GM21381 (cell line): ENCODE results near the gene P2RY12.

Experiments used
- ATAC-seq: cut with Tn5 transposase; IDR thresholded peaks from one replicate; pipeline ENCODE4 v1.9.1; 2021; ENCODE audit warnings: mild to moderate bottlenecking, moderate library complexity; ENCODE audit not compliant: unreplicated experiment

Gene P2RY12

DNA sequence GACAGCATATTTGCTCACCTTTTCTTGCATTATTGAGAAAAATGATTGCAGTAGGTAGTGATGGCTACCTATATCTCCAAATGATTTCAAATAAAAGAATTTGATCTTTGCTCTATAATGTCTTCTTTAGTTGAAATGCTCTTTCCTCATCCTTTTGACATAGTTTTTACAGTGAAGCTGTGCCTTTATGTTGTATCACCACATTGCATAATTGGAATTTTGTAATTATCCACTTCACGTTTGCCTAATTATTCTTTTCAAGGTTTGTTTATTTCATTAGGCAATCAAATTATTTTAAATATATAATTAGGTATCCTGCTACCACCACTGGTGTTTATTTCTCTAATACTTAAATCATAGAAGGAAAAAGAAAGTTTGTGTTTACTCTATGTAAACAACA is 33.9 kb downstream of the P2RY12 start:
- no peak for ATAC-seq

DNA sequence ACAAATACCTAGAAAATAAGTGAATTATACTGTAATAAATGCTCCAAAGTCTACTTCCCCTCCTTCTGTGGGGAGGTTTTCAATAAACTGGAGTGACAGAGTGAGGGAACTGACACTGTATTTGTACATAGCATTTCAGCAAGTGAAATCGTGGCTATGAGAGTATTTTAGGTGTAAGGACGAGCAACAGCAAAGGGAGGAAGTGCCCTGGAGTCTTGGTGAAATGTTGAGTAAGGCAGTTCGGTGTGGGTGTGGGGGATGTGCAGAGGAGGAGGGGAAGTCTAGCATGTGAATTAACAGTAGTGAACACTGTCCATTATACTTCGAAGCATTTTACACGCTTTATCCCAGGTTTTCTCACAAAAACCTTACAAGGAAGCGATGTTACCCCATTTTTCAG is 37.1 kb downstream of the P2RY12 start:
- ATAC-seq: no peak

DNA sequence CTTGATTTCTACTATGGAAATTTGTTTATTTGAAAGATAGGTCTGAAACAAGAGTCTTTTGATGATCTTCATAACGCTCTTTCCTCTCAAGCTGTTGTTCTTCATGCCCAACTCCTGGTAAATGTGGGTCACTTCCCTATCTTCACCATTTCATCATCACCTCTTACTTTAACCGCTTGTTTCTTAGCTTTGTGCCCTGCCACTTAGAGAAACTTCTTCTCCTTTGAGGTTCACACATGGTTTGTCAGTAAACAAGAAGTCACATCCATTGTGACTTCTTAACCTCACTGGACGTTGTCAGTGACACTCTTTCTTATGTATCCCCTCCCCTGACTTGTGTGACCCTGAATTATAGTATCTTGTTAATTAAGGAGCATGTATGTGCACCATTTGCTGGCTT is 38.3 kb downstream of the P2RY12 start:
- no peak for ATAC-seq

DNA sequence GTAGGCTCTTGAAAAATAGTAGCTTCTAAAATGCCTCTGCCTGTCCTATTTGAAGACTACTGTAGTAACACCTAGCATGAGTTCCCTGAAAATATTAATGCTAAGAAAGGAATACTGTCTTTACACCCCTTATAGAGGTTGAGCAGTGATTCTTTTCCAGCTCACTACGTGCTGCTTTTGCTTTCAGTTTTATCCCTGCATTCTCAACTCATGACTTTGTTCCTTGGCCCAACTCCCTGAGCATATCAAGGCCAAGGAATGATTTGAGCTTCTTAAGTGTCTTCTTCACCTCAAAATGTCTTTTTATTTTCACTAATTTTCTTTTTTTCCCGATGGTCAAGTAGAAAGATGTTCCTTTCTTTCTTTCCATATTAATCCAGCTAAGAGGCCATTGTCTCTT is 38.7 kb downstream of the P2RY12 start:
- no peak for ATAC-seq

DNA sequence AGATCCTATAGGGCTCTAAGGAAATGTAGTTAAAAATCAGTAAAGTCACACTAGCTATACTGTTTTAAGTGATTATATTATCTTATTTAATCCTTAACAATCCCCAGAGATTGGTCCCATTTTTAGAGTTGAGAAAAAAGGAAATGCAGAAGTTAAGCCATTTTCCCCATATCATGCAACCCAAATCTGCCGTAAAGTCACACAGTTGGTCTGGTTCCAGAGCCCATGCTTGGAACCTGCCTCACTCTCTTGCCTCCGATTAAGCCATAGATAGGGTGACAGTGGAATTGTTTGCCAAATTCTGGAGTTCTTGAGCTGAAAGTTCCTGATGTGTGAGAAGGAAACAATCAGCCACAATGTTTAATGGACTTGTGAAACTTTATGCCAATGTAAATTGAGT is 52.9 kb downstream of the P2RY12 start:
- no peak for ATAC-seq

DNA sequence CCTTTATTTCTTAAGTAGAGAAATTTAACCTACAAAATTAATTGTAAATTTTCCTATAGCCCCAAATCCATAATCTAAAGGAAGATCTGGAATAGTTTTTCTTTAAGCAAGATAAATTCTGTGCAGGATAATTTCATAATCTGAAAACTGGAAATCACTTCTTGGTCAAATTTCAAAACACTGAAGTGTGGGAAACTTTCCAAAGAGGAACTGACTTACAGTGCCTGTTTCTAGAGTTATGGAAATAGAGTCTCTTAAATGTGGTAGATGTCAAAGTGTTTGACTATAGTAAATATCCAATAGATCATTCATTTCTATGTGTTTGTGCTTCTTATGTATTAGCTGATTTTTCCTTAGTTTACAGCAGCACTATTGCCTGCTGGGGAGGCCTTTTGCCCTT is 53.7 kb downstream of the P2RY12 start:
- no peak for ATAC-seq

DNA sequence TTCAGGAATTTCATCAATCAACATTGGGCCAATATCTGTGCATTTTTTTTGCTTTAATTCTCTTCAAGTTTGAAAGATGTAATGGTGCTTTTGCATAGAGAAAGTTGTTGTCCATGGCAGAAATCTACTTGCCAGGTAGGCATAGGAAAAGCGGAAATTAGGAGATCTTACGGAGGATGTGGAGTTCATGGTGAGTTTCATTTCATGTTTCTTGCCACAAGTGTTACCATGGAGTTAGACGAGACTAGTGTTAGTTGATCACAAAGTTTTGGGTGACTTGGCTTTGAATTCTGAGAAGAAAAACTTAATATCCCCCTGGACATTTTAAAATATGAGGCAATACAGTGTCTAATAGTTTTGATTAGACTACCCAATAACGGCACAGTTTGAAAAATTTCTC is 54.2 kb downstream of the P2RY12 start:
- no peak for ATAC-seq

DNA sequence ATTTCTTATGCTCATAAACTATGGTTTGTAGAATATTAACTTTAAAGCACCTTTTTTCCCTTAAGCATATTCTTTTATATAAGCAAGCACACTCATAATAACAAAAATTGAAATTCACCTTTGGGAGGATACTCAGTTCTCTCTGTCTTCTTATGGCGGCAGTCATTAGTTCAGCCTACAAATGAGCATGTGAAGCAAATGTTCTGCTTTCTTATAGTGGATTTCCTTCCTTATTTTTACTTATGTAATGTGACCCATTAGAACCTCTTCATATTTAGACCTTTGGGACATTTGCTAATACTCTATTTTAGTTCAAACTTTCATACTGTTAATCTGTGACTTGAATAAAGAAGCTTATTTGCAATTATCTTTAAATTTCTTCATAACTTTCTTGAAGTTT is 55.2 kb downstream of the P2RY12 start, which contains the start of gene P2RY13:
P2RY13 (minus strand) TSS at position 187 of the 400 bp plus-strand sequence; CDS start at position 166, 21 bp downstream.
- no peak for ATAC-seq

DNA sequence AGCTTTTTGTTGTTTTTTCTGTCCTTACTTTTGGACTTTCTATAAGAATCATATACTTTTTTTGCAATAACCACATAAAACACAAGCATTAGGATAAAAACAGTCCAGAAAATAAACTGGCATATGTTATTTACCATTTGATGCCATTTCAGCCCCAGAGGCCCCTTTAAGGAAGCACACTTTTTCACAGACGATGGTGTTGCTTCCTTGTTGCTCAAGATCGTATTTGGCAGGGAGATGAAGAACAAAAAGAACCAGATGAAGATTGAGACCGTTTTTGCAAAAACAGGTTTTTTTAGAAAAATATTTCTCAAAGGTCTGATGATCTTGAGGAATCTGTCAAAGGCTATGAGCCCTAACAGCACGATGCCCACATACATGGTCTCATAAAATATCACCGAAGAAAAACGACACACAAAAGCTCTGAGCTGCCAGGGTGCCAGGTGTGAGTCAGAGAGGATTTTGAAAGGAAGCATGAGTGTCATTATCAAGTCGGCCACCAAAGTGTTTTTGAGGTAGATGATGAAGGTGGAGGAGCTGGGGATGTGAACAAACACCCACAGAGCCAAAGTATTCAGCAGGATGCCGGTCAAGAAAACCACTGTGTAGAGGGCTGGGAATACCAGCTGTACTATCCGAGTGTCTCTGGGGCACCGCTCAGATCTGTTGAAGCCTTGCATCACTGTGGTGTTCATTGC is 56.1 kb downstream of the P2RY12 start:
- no peak for ATAC-seq

DNA sequence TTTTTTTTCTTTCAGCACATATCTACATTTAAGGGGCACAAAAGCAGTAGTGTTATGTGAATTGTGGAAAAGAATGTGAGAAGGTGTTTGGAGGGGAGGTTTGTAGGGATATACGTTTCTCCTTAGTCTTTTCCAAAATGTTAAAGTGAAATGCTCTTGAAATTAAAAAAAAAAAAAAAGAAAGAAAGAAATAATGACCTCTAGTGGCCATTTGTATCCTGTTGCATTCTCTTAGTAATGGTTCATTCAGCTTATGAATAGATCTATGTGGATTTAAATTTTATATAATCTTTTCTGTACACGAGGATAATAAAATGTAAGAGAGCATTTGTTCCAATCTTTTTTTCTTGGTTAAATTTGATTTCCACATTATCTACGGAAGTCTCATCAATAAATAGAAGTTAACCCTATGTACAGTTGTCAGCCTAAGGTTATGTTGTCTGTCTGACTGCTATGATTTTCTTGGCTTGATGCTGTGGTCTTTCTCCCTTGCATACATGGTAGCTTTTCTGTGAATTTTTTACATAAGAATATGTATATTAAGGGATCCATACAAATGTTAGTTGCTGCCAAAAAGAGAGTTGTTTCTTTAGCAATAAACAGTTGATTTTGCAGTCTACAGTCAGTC is 56.9 kb downstream of the P2RY12 start:
- ATAC-seq: no peak

DNA sequence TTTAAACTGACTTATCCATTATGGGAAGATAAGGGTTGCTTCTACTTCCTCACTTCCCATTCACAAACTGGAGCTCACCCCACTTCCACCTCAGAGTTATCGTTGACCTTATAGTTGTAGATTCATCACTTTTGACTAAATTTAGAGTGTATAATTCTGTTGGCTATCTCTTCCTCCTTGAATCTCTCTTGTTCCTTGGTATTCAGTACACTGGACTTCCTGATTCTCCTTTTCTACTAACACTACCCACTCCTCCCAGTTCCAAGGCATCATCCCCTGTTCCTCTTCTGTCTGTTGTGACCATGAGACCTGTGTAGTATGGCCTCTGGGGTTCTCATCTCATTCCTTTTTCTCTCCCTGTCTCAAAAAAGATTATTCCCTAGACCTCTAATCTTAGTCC is 62.0 kb downstream of the P2RY12 start:
- no peak for ATAC-seq

DNA sequence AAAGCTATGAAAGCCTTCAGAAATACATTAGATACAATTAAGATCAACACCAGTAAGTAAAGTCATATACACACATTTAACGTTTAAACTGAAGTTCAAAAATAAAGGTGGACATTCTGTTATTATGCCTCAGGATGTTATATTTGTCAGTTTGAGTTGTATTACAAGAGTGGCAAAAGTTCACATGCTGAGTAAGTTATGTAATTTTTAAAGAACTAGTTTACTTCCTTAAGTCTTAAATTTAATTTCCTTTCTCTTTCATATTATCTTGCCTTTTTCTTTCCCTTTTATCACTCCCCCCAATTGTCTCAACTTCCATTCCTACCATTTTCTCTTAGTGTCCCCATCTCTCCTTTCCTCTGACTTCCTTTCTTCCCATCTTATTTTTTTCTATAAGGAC is 63.0 kb downstream of the P2RY12 start:
- ATAC-seq: no peak

DNA sequence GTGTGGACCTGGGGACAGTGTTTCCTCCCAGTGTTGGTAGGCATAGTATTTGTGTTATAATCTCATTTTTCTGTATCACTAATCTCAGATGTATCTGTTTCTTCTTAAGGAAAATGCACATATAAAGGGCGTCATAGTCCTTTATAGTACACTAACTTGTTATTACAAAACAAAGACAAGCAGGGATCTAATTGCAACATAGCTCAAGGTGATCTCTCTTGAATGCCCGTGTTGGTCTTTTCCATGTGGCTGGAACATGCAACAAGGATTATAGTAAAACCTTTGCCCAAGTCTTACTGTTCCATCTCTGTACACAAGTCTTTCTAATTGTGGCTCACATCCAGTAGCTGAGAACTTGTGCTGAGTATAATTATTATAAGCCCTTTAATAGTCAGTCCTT is 64.4 kb downstream of the P2RY12 start:
- ATAC-seq: no peak

DNA sequence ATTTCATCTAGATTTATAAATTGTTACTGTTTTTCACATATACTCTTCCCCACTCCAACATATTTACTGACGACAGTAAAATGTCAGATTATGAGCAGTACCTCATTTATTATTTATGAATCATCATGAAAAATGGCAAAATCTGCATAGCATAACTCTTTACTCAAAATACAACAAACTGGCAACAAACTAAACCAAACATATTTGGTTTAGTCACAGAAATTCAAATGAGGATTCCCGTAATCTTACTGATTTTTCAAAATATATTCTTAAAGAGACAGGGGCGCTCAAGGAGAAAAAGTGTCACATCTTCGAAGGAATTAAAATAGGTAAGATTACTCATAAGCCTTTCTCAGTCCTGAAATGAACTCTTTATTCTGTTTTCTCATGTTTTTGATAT is 64.9 kb downstream of the P2RY12 start:
- no peak for ATAC-seq

DNA sequence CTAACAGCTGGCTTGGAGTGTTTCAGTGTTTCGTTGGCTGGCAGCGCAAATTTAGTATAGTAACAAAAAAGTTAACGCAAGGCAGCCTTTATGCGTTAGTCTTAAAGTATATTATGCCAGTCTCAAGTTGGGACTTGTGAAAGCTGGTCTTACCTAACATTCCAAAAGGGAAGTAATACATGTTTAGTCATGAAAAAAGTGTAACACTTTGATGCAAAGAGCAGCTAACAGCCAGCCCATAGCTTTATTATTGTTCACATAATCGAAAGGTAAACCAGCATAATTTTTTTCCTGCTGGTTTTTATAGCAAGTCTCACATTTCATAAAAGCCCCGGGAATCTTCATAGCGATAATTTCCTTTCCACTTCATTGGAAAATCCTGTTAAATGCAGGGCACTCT is 65.6 kb downstream of the P2RY12 start:
- ATAC-seq: no peak

DNA sequence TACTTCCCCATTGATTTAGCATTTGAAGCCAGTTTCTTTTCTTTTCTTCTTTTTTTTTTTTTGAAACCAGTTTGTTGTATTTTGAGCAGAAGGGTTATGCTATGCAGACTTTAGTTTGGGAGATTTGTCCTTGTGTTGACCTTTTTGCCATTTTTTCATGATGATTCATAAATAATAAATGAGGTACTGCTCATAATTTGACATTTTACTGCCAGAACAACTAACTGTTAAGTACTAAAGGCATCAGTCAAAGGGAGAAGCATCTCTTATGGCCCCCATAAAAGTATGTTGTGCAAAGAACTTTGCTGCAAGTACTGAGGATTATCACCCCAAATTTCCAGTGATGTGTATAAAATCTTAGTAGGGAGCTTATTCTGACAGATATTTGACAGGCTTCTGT is 66.2 kb downstream of the P2RY12 start:
- no peak for ATAC-seq

DNA sequence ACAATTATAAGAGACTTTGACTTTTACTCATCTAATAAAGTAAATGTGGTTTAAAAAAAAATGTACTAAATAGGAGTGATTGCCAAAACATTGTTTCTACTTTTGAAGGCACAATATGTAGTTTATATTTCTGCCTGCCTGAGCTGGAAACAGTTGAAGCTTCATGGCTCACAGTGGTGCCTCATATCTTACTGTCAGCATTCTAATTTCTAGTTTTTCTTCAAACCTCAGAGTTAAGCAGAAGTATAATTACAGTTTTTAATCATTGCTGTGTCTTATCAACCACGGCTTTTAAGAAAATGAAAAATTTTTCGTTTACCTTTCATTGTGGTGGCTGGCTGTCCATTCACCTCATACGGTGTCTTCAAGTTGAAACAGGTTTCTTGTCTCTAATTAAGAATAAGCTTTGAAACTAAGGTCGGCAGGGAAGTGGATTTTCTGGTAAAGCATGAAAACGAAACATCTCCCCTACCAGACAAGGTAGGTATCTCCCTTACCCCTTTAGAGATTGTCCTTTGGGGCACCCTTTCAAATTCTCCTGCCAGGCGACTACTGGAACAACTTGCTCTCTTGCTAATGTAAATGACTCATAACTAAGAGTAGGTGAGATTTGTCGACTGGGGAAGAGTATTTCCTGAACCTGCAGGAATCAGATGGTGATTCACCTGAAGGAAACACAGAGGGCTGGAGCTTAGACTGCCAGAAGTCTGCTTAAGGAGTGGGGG is 68.1 kb downstream of the P2RY12 start, which contains the start of gene GPR87:
GPR87 (minus strand) TSS at position 554 of the 725 bp plus-strand sequence. CDS start 16,720 bp downstream, outside the sequence.
- ATAC-seq: no peak

DNA sequence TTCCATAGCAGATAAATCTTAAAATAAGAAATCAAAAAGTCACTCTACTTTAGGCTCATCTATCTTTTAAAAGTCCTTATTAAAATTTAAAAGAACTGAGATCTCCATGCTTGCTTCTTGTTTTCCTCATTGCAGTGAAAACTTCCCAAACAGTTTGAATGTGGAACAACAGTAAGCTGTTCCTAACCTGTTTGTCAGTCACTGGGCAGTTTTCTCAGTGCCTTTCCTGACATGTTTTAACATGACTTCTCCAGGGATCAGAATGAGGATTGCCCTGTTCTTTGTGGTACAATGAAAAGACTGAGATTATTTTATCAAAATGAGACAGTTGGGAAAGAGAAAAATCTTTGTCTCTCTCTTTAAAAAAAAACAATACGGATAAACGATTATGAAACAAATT is 68.7 kb downstream of the P2RY12 start:
- ATAC-seq: no peak

DNA sequence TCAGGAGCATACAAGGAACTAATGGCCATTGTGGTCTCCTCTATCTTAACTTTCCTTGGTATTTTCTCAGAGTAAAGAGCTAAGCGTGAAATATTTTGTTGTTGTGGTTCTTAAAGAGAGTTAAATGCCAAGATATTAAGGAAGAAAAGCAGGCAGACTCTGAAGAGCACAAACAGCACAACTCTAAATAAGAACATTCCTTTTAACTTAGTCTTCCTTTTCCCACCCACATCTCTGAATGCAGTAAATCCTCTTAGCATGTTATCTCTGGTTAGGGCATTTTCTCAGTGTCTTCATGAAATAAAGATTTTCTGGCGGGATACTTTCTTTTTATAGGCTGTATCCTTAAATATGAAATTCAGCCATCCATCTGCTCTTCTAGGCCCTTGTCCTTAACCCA is 69.4 kb downstream of the P2RY12 start:
- ATAC-seq: no peak

DNA sequence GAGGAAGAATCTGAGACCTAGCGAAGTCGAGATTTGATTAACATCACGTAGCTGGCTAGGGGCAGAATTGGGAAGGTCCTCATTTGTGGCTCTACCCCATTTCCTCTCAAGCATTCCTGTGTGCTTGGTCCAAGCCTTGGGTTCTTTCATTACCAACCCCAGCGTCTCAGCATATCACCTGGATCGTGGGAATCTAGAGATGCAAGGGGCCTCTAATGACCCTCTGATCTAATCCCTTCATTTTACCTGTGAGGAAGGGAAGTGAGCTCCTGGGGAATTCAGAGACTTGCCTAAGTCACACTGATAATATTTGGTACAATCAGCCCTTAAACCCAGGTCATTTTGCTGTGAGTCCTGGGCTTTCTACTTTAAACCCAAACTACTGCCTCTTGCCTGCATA is 70.0 kb downstream of the P2RY12 start:
- no peak for ATAC-seq

DNA sequence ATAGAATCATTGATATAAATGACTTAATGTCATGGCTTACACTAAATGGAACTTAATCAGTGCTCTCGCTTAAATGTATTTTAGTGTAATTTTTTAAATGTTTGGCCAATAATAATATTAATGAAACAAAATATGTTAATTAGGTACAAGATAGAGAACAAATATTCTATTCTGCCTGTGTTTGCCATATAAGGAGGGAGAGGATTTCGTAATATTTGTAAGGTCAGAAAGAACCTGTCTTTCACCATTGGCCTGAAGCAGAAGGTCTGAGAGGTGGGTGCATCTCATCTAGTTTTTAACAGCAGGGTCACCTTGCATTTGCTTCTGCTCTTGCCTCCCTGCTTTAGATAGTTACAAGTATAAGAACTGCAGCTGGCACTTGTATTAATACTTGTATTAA is 70.4 kb downstream of the P2RY12 start:
- ATAC-seq: no peak

DNA sequence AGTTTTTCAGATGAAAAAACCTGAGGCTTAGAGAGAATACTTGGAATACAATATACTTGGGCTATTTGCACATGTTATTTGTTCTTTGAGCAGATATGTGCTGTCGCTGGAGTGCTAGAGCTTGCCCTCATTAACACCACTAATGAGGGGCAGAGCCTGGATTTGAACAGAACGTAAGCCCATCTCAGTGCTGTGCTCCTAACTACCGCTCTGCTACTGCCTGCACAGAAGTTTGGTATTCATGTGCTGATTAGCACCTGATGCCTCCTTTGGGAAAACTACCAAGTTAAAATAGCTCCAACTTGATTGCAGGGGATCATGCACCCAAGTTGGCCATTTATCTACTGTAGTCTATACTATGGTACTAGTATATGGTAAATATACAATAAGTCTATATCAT is 71.6 kb downstream of the P2RY12 start:
- no peak for ATAC-seq
